ENCODE measurements around the gene PAIP2. TPM values are rescaled to one million over a fixed set of nuclear protein-coding genes. Genes with fewer than 3 reads are reported as not detected.
A peak's percentile ranks its signal among the peaks of the same experiment; 100 is the strongest.

The PAIP2 gene
- total RNA-seq, 5 donors from 2014 or later (not counting 1 experiment from before 2014, with no cell fraction given) = 96.5 to 119 (median 101) TPM

DNA sequence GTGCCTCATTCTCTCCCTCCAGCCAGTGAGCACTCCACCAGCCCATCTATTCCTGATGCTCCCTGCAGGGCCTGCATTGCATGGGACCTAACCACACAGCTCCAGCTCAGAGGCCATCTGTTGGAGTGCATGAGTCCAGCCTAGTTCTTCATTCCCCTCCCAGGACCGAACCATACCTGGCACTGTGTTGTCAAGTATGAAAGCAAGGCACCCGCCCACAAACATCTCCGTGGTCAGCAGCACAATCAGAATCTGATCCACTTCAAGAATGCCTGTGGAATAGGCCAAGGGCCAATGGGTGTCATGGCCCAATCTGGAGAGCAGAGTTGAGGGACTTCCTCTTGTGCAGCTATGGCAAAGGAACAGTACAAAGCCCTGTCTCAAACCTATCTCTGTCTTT lies 35.6 kb downstream of the PAIP2 start:
- Histone ChIP-seq H3K4me3 (ENCODE audit: control insufficient read depth in 1 of 2, extremely low read depth in 1 of 2, low read length in 1 of 2) (no peak overlapping the region), H3K27me3 (replicated peaks in 1 of 2; ENCODE audit: control insufficient read depth in 2 of 2, extremely low read depth in 1 of 2, insufficient read depth in 2 of 2, low read length in 1 of 2) (no peaks in the 10 kb centered on the region), H3K36me3 (ENCODE audit: control insufficient read depth in 2 of 2, extremely low read depth in 1 of 2, insufficient read depth in 1 of 2, low read length in 1 of 2) (peaks cover 0 to 9% of the 10 kb centered on the region in 2 donors), H3K27ac (ENCODE audit: low read length) (no peak overlapping the region), H3K4me1 (ENCODE audit: control insufficient read depth in 1 of 2, extremely low read depth in 1 of 2, insufficient read depth in 2 of 2, low read length in 2 of 2) (peaks cover 0 to 3% of the 10 kb centered on the region in 2 experiments), H3K9me3 (no peaks in the 10 kb centered on the region)
- ATAC-seq (replicated peaks in 1 of 4) = no peak
- H3K27ac Mint-ChIP-seq = no peak overlapping the region
- WGBS (ENCODE audit: insufficient coverage) = 87% methylated on average over 3 of the region's 3 CpGs
- ChIA-PET CTCF (interaction anchor here in 1 of 2 donors (0.5 kb wide), 1 partner anchor 28 kb away, joined by 4 read pairs; no protein-coding TSS in a partner anchor), POLR2A (no interaction called here)
- H3K4me1 Mint-ChIP-seq = peaks cover 0 to 12% (median 2%) of the 10 kb centered on the region in 3 donors
- H3K36me3 Mint-ChIP-seq = peaks cover 25% of the 10 kb centered on the region
- H3K4me3 Mint-ChIP-seq = peak overlapping the region in 1 of 3 donors; percentile 11
- DNase-seq = no peak
- no peaks in the 10 kb centered on the region for H3K9me3 Mint-ChIP-seq
- H3K27me3 Mint-ChIP-seq = no peaks in the 10 kb centered on the region

DNA sequence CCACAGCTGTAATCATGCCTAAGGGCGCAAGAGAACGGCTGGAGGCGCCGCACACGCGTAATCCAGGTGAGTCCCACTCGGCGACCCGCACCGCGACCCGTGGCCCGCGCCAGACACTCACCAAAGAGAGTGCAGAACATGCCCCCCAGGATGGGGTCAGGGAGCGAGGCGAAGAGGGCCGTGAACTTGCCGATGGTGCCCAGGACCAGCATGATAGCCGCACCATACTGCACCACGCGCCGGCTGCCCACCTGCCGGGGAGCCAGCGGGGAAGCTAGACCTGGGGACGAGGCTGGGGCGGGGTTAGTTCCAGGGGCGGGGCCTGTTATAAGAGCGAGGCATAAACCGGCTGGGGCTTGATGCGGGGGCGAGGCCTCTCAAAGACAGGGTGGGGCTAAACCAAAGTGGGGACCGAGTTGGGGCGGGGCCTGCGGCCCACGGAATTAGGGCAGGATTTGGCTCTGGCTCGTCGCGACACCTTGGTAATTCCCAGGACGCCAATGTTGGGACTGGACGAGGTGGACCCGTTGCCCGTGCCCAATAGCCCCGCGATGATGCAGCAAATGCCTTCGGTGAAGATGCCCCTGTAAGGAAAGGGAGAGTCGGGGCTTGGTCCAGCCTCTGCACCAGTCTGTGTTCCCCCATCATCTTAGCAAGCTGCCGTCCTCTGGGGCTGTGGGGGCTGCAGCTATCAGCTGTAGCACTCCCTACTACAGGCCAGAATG lies 36.6 kb downstream of the PAIP2 start:
- no peaks in the 10 kb centered on the region for H3K9me3 ChIP-seq
- Mint-ChIP-seq H3K4me3 (no peak overlapping the region), H3K36me3 (peaks cover 21% of the 10 kb centered on the region), H3K9me3 (no peaks in the 10 kb centered on the region), H3K27me3 (no peaks in the 10 kb centered on the region), H3K4me1 (peaks cover 0 to 12% (median 3%) of the 10 kb centered on the region in 3 donors), H3K27ac (no peak overlapping the region)
- WGBS (ENCODE audit: insufficient coverage) = 92% methylated on average over 44 of the region's 47 CpGs
- peaks cover 0 to 3% of the 10 kb centered on the region in 2 experiments for H3K4me1 ChIP-seq (ENCODE audit: control insufficient read depth in 1 of 2, extremely low read depth in 1 of 2, insufficient read depth in 2 of 2, low read length in 2 of 2)
- H3K4me3 ChIP-seq (ENCODE audit: control insufficient read depth in 1 of 2, extremely low read depth in 1 of 2, low read length in 1 of 2) = no peak overlapping the region
- no peak for ATAC-seq (replicated peaks in 1 of 4)
- no peak overlapping the region for H3K27ac ChIP-seq (ENCODE audit: low read length)
- CTCF ChIA-PET = no interaction called here
- H3K27me3 ChIP-seq (replicated peaks in 1 of 2; ENCODE audit: control insufficient read depth in 2 of 2, extremely low read depth in 1 of 2, insufficient read depth in 2 of 2, low read length in 1 of 2) = no peaks in the 10 kb centered on the region
- POLR2A ChIA-PET = interaction anchor here in 1 of 2 donors (0.5 kb wide), 1 partner anchor 244 kb away, joined by 3 read pairs; no protein-coding TSS in a partner anchor
- no peak for DNase-seq
- H3K36me3 ChIP-seq (ENCODE audit: control insufficient read depth in 2 of 2, extremely low read depth in 1 of 2, insufficient read depth in 1 of 2, low read length in 1 of 2) = peaks cover 0 to 8% of the 10 kb centered on the region in 2 donors

DNA sequence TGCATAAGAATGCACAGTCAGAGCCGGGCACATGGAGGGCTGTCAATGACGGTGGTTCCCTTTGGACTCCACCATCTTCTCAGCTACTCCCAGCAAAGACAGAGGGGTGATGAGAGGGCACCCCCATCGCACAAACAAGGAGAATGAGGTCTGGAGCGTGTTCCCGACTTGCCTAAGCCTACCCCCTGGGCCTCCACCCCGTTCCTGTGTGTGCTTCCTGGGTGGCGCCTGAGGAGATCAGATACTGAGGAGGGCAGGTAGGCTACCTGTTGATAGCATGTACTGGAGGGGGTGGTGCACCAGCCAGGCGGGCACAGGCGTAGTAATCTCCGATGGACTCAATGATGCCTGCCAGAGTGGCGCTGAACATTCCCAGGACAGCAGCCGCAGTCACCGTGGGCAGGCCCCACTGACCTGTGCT lies 37.3 kb downstream of the PAIP2 start:
- Mint-ChIP-seq H3K4me1 (peaks cover 0 to 12% (median 9%) of the 10 kb centered on the region in 3 donors), H3K36me3 (peaks cover 14% of the 10 kb centered on the region), H3K9me3 (no peaks in the 10 kb centered on the region), H3K27me3 (no peaks in the 10 kb centered on the region), H3K27ac (no peak overlapping the region), H3K4me3 (no peak overlapping the region)
- H3K27ac ChIP-seq (ENCODE audit: low read length) = no peak overlapping the region
- ChIA-PET CTCF (no interaction called here), POLR2A (interaction anchor here in 1 of 2 donors (0.6 kb wide), 1 partner anchor 83 kb away, joined by 3 read pairs; no protein-coding TSS in a partner anchor)
- H3K27me3 ChIP-seq (replicated peaks in 1 of 2; ENCODE audit: control insufficient read depth in 2 of 2, extremely low read depth in 1 of 2, insufficient read depth in 2 of 2, low read length in 1 of 2) = no peaks in the 10 kb centered on the region
- peaks cover 0 to 9% of the 10 kb centered on the region in 2 experiments for H3K4me1 ChIP-seq (ENCODE audit: control insufficient read depth in 1 of 2, extremely low read depth in 1 of 2, insufficient read depth in 2 of 2, low read length in 2 of 2)
- H3K9me3 ChIP-seq = no peaks in the 10 kb centered on the region
- ATAC-seq (replicated peaks in 1 of 4) (no peak), DNase-seq (no peak)
- WGBS (ENCODE audit: insufficient coverage) = 96% methylated on average over 7 of the region's 13 CpGs
- H3K4me3 ChIP-seq (ENCODE audit: control insufficient read depth in 1 of 2, extremely low read depth in 1 of 2, low read length in 1 of 2) = no peak overlapping the region
- peaks cover 0 to 5% of the 10 kb centered on the region in 2 donors for H3K36me3 ChIP-seq (ENCODE audit: control insufficient read depth in 2 of 2, extremely low read depth in 1 of 2, insufficient read depth in 1 of 2, low read length in 1 of 2)

DNA sequence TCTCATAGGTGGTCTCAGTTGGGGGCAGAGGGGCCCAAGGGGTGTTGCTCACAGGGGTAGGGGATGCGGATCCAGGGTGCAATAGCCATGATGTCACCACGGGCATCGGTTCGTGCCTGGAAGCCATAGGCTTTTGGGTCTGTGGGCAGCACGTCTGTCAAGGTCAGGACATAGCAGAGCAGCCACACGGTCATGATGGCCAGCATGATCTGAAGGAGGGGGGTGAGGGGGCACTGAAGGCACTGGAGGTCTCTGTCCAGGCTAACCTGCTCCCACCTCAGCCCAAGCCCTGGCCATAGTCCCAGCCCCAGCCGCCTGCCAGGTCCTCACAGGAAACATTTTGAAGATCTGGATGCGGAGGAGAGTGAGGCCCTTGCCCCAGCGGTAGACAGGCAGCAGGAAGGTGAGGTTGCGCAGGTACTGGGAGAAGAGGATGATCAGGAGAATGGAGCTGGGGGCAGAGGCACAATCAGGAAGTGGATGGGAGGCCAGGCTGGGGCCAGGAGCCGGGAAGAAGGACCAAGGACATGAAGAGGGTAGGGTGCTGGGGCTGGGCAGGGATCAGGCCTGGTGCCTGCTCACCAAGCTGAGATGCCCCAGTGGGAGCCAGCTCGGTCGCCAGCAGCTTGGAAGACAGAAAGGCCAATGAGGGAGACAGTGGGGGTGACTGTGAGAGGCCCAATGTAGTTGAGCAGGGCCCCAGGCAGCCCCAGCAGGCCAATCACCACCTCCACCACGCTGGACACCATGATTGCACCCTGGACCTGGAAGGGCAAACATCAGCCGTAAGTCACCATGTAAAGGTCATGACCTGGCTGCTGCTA lies 38.2 kb downstream of the PAIP2 start:
- H3K4me3 Mint-ChIP-seq = no peak overlapping the region
- H3K27ac Mint-ChIP-seq = no peak overlapping the region
- 95% methylated on average over 10 of the region's 15 CpGs for WGBS (ENCODE audit: insufficient coverage)
- no peaks in the 10 kb centered on the region for H3K9me3 Mint-ChIP-seq
- Histone ChIP-seq H3K27ac (ENCODE audit: low read length) (no peak overlapping the region), H3K9me3 (no peaks in the 10 kb centered on the region), H3K27me3 (replicated peaks in 1 of 2; ENCODE audit: control insufficient read depth in 2 of 2, extremely low read depth in 1 of 2, insufficient read depth in 2 of 2, low read length in 1 of 2) (no peaks in the 10 kb centered on the region), H3K4me3 (ENCODE audit: control insufficient read depth in 1 of 2, extremely low read depth in 1 of 2, low read length in 1 of 2) (no peak overlapping the region), H3K36me3 (ENCODE audit: control insufficient read depth in 2 of 2, extremely low read depth in 1 of 2, insufficient read depth in 1 of 2, low read length in 1 of 2) (peaks cover 0 to 2% of the 10 kb centered on the region in 2 donors), H3K4me1 (ENCODE audit: control insufficient read depth in 1 of 2, extremely low read depth in 1 of 2, insufficient read depth in 2 of 2, low read length in 2 of 2) (peaks cover 3 to 17% of the 10 kb centered on the region in 2 experiments)
- no peak for ATAC-seq (replicated peaks in 1 of 4)
- CTCF ChIA-PET = no interaction called here
- peaks cover 11% of the 10 kb centered on the region for H3K36me3 Mint-ChIP-seq
- POLR2A ChIA-PET = no interaction called here
- H3K27me3 Mint-ChIP-seq = no peaks in the 10 kb centered on the region
- DNase-seq = no peak
- peaks cover 7 to 20% (median 16%) of the 10 kb centered on the region in 3 donors for H3K4me1 Mint-ChIP-seq

DNA sequence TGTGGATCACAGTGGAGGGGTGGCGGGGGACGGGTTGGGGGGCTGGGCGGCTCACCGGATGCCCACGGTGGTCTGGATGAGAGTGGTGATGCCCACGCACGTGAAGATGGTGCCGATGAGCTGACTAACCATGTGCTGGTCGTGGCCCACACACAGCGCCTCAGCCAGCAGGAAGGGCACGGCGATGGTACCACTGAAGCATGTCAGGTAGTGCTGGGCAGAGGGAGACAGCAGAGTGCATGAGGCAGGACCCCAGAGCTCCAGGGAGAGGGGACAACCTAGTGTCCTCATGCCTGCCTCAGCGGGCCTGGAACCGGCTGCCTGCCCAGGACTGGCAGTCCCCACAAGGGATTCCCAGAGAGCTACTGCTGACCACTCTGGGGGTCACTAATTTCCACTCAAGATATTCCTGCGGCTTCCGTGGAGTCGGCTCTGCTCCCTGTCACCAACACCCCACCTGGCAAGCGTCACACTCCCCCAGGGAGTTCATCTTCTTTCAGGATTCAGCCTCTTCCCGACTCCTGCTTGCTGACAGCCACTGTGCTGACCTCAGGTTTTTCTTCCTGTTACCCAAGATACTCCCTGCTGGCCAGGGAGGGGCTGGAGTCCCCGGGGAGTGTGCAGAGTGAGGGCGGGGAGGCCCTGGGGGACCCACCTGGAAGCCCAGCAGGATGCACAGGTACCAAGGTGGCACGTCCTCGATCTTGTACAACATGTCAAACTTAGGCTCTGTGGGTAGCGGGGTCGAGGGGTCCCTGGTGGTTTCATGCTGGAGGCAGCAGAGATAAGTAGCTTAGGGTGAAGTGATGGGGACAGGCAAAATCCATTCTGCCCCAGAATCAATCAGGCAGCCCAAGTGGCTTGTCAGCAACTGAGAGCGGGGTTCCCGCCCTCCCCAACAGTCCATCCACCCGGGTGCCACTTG lies 40.4 kb downstream of the PAIP2 start:
- Mint-ChIP-seq H3K36me3 (peaks cover 6% of the 10 kb centered on the region), H3K9me3 (no peaks in the 10 kb centered on the region), H3K27me3 (no peaks in the 10 kb centered on the region), H3K27ac (no peak overlapping the region), H3K4me1 (peaks cover 24 to 37% (median 28%) of the 10 kb centered on the region in 3 donors), H3K4me3 (no peak overlapping the region)
- no peak overlapping the region for H3K27ac ChIP-seq (ENCODE audit: low read length)
- DNase-seq (no peak), ATAC-seq (replicated peaks in 1 of 4) (no peak)
- H3K4me1 ChIP-seq (ENCODE audit: control insufficient read depth in 1 of 2, extremely low read depth in 1 of 2, insufficient read depth in 2 of 2, low read length in 2 of 2) = peaks cover 3 to 23% of the 10 kb centered on the region in 2 experiments
- no peaks in the 10 kb centered on the region for H3K36me3 ChIP-seq (ENCODE audit: control insufficient read depth in 2 of 2, extremely low read depth in 1 of 2, insufficient read depth in 1 of 2, low read length in 1 of 2)
- WGBS (ENCODE audit: insufficient coverage) = 88% methylated on average over 20 of the region's 28 CpGs
- ChIA-PET POLR2A (interaction anchor here in 1 of 2 donors (0.7 kb wide), 1 partner anchor 734 kb away, joined by 5 read pairs; no protein-coding TSS in a partner anchor), CTCF (no interaction called here)
- H3K4me3 ChIP-seq (ENCODE audit: control insufficient read depth in 1 of 2, extremely low read depth in 1 of 2, low read length in 1 of 2) = no peak overlapping the region
- H3K27me3 ChIP-seq (replicated peaks in 1 of 2; ENCODE audit: control insufficient read depth in 2 of 2, extremely low read depth in 1 of 2, insufficient read depth in 2 of 2, low read length in 1 of 2) = no peaks in the 10 kb centered on the region
- no peaks in the 10 kb centered on the region for H3K9me3 ChIP-seq

DNA sequence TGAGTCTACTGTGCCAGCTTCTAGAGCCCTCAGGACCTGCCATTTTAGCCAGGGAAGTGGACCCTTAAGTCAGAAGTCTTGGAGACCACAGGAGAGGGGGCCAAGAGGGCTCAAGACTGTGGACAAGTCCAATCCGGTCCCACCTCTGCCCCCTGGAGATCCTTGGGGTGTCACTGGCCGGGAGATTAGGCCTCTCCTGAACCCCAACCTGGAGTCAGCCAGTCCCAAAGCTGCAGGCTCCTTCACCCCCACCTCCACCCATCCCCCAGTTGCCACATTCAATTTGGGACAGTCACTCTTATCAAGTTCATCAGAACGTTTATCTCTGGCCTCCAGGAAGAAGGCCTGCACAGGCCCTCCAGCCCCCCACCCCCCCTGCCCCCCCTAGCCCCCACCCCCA lies 41.2 kb downstream of the PAIP2 start:
- POLR2A ChIA-PET = no interaction called here
- Mint-ChIP-seq H3K4me1 (peaks cover 24 to 38% (median 28%) of the 10 kb centered on the region in 3 donors), H3K36me3 (no peaks in the 10 kb centered on the region), H3K9me3 (no peaks in the 10 kb centered on the region), H3K27ac (no peak overlapping the region), H3K27me3 (no peaks in the 10 kb centered on the region), H3K4me3 (no peak overlapping the region)
- Histone ChIP-seq H3K27me3 (replicated peaks in 1 of 2; ENCODE audit: control insufficient read depth in 2 of 2, extremely low read depth in 1 of 2, insufficient read depth in 2 of 2, low read length in 1 of 2) (no peaks in the 10 kb centered on the region), H3K9me3 (no peaks in the 10 kb centered on the region), H3K27ac (ENCODE audit: low read length) (no peak overlapping the region), H3K36me3 (ENCODE audit: control insufficient read depth in 2 of 2, extremely low read depth in 1 of 2, insufficient read depth in 1 of 2, low read length in 1 of 2) (no peaks in the 10 kb centered on the region), H3K4me1 (ENCODE audit: control insufficient read depth in 1 of 2, extremely low read depth in 1 of 2, insufficient read depth in 2 of 2, low read length in 2 of 2) (peaks cover 3 to 25% of the 10 kb centered on the region in 2 experiments), H3K4me3 (ENCODE audit: control insufficient read depth in 1 of 2, extremely low read depth in 1 of 2, low read length in 1 of 2) (no peak overlapping the region)
- WGBS (ENCODE audit: insufficient coverage) = 86% methylated on average over 2 of the region's 3 CpGs
- CTCF ChIA-PET = no interaction called here
- ATAC-seq (replicated peaks in 1 of 4) = no peak
- no peak for DNase-seq

All from T-cell (primary cell).